ENCODE data around the gene ABLIM2.

The ABLIM2 gene

DNA sequence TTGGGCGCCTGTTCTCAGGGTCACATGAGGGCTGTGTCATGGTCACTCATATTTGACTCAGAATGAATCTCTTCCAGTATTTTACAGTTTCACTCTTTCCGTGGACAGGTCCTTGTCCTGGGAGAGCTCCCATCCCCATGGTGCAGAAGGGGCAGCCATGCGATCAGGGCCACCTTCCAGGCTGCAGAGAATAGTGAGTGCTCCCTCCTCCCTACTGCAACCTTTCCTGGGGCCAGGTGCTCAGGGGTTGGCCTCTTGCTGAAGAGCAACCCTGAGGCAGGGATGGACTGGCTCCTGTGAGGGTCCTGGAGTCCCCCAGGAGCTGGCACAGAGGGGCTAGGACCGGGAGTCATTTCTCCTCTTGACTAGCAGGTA is 108.4 kb downstream of the ABLIM2 start:
- no peak overlapping the region for H3K27ac ChIP-seq
- TF ChIP-seq, protein P1, sequence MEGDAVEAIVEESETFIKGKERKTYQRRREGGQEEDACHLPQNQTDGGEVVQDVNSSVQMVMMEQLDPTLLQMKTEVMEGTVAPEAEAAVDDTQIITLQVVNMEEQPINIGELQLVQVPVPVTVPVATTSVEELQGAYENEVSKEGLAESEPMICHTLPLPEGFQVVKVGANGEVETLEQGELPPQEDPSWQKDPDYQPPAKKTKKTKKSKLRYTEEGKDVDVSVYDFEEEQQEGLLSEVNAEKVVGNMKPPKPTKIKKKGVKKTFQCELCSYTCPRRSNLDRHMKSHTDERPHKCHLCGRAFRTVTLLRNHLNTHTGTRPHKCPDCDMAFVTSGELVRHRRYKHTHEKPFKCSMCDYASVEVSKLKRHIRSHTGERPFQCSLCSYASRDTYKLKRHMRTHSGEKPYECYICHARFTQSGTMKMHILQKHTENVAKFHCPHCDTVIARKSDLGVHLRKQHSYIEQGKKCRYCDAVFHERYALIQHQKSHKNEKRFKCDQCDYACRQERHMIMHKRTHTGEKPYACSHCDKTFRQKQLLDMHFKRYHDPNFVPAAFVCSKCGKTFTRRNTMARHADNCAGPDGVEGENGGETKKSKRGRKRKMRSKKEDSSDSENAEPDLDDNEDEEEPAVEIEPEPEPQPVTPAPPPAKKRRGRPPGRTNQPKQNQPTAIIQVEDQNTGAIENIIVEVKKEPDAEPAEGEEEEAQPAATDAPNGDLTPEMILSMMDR (conservative IDR thresholded peaks at IDR 0.05), result no peak
- TF ChIP-seq ZFX (IDR thresholded peaks at IDR 0.05), result no peak

DNA sequence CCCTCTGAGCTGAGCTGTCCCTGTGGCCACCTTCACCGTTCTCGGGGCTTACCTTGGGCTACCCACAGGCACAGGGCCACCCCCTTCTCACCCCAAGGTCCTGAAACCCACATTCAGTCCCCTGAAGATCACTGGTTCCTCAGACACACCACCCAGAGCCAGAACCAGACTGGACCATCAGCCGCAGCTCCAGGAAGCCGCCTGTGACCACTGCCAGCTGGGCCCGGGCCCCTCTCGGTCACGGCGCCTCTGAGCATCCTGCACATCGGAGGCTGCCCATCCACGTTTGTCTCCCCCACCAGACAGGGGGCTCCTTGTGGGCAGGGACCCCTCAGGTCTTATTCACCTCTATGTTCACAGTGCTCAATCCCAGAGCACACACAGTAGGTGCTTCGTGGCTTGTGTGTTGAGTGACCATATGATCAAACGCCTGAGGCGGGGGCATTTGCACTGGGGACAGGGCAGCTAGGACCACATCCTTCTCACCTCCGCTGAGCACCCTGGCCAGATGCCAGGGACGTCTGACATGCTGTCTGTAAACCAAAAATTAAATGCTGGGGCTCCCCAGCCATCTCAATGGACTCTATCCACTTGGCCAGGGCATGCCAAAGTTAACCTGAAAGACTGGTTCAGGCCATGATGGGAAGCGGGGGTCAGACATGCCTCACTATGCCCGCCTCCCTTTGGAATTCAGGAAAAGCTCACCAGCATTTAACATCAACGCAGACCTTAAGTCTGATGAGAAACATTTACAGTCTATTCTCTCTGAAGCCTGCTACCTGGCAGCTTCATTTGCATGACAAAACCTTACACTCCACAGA is 109.5 kb downstream of the ABLIM2 start:
- no peak for TF ChIP-seq ZFX (IDR thresholded peaks at IDR 0.05)
- TF ChIP-seq, protein P1 (conservative IDR thresholded peaks at IDR 0.05), result no peak
- H3K27ac ChIP-seq, result no peak overlapping the region

DNA sequence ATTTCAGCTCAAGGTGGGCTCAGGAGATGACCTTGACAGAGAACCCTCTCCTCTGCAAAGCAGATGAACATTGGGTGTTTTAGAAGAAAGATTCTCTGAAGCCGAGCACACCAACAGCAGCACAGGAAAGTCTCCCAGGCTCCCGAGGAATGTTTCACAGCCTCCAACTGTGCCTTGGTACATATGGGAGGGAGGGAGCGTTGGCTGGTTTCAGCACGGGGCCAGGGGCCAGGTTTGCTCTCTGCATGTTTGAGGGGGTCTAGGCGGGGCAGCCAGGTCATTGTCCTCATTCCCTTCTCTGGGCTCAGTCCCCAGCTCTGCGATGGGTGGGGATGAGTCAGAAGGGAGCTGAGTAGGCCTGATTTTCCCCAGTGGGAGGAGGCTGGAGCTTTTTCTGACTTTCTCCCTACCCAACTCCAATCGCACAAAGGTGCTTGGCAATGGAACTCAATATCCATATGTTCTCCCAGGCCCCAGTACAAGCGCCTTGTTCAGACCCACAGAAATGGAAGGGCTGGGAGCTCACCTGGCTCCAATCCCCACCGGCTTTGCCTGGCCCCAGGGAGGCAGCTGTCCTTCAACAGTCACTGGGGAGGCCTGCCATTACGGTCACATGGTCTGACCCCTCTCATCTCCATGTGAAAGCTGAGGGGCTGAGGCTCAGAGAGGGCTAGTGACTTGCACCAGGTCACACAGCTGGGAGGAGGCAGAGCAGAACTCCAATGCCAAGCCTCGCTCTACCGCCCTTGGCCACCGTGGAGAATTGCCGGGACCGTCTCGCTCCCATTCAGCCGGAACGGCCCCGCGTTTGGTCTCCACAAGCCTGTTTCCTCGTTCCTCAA is 110.6 kb downstream of the ABLIM2 start:
- H3K27ac ChIP-seq, result no peak overlapping the region
- TF ChIP-seq, protein P1 (conservative IDR thresholded peaks at IDR 0.05), result no peak
- no peak for TF ChIP-seq ZFX (IDR thresholded peaks at IDR 0.05)

DNA sequence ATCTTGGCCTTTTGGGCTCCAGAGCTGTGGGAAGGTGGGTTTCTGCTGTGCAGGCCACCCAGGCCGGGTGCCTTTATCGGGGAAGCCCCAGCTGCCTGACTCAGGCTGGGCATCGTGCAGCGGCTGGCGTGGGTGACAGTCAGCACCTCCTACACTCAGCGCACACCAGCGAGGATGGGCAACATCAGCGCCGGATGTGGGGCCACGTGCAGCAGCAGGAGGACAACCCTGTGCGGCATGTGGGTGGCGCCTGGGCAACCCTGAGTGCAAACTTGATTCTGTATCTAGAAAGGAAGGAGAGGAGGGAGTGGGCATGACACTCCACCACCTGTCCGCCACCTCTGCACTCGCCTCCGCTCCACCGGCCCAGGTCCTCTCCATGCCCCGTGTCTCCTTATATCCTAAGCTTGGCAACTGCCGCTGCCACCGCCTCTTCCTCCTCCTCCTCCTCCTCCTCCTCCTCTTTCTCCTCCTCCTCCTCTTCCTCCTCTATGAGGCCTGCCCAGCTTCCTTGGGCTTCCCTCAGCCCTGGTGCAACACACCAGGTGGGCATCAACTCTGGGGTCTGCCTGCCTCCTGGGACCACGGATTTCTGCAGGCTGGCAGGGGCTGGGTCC is 111.6 kb downstream of the ABLIM2 start:
- TF ChIP-seq ZFX (IDR thresholded peaks at IDR 0.05), result no peak
- TF ChIP-seq, protein P1 (conservative IDR thresholded peaks at IDR 0.05), result no peak
- H3K27ac ChIP-seq, result no peak overlapping the region

DNA sequence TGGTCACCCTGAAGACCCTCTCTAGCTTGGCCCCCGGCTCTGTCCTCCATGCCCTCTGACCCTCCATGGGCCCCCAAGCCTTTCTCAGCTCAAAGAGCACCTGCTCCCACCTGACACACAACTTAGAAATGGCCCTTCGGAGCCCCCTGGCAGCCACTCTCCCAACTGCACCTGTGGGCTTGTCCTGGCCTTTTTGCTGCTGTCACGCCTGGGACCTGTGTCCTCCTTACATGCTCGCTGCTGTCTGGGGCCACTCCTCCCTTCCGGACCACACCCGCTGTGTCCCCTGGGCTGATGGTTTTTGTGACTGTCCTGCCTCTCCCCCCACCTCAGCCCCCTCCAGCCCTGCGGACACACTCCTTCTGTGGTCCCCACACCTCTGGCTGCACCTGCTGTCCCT is 112.7 kb downstream of the ABLIM2 start:
- TF ChIP-seq ZFX (IDR thresholded peaks at IDR 0.05), result no peak
- TF ChIP-seq, protein P1 (conservative IDR thresholded peaks at IDR 0.05), result no peak
- no peak overlapping the region for H3K27ac ChIP-seq

DNA sequence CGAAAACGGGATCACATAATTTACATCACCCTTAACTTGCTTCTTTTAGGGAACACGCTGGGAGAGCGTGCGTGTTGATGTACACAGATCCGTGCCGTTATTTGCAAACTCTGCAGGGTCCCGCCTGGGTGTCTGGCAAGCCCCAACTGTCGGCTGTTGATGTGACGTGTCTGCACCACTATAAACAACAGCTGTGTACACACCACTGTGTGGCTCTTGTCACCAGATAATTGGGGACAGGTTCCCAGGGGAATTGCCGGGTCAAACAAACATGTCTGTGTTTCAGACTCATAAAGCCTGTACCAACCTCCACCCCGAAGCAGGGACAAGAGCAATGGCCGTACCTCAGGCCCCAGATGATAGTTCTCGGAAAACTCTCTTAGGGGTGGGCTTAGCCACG is 113.9 kb downstream of the ABLIM2 start:
- TF ChIP-seq ZFX (IDR thresholded peaks at IDR 0.05), result no peak
- TF ChIP-seq, protein P1 (conservative IDR thresholded peaks at IDR 0.05), result no peak
- H3K27ac ChIP-seq, result no peak overlapping the region

DNA sequence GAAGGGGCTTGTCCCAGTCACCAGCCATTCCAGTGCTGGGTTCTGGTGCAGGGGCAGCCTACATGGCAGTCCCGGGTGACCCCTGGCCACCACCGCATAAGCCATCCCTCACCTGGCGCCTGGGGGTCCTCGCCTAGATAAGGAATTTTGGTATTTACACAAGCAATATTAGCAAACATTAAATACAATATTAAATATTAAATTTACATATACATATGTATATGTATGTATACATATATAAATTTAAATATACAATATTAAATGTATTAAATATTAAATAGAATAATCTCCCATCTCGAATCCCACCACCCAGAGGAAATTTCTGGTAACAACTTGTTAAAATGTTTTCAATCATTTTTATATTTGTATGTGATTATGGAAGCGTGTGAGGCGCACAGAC is 114.4 kb downstream of the ABLIM2 start:
- no peak overlapping the region for H3K27ac ChIP-seq
- TF ChIP-seq ZFX (IDR thresholded peaks at IDR 0.05), result no peak
- TF ChIP-seq, protein P1 (conservative IDR thresholded peaks at IDR 0.05), result no peak

Data from C4-2B (cell line).